Mucosa of descending colon (tissue), 3 donors: ENCODE measurements around the gene BABAM1. TPM values are rescaled to one million over a fixed set of nuclear protein-coding genes. Genes with fewer than 3 reads are reported as not detected.

Experiments
- ATAC-seq: fragments of 200-7000 bp; cut with Tn5 transposase; one replicate; pipeline ENCODE4 v1.9.1; 2020; ENCODE audit warnings: mild to moderate bottlenecking, moderate library complexity
- DNase-seq, 3 donors: peaks; one replicate each; pipeline ENCODE4 v3.0.0-alpha.2; 2020
- H3K36me3 ChIP-seq: fragments of 200-600 bp; one replicate; pipeline ENCODE4 v1.8.0; 2021; ENCODE audit warnings: low read depth, mild to moderate bottlenecking
- H3K4me1 ChIP-seq: fragments of 200-600 bp; one replicate; pipeline ENCODE4 v1.8.0; 2021; ENCODE audit warnings: low read depth, mild to moderate bottlenecking
- H3K4me3 ChIP-seq: fragments of 200-600 bp; one replicate; pipeline ENCODE4 v1.8.0; 2021; ENCODE audit warnings: mild to moderate bottlenecking
- H3K9me3 ChIP-seq: fragments of 200-600 bp; one replicate; pipeline ENCODE4 v1.8.0; 2021; ENCODE audit warnings: mild to moderate bottlenecking
- intact Hi-C, 2 donors: fragments of 100-400 bp; cut with DNase I in 1 of 2; cut with micrococcal nuclease in 1 of 2; formaldehyde crosslinking; loops; one replicate each; pipeline versions ENCODE4 v1.11.0 to v1.11.1; 2022; cut with DNase I, micrococcal nuclease
- total RNA-seq, 3 donors: library from RNA; stranded (reverse); fragmentation: NEBNext Ultra II Directional in 2 of 3; extraction: Animal tissue kit (Norgen Biotek cat#: 25700) in 2 of 3; gene quantifications; one replicate each; pipeline versions ENCODE4 v1.2.1 to v1.2.4, GENCODE V29; 2021 to 2023
- TF ChIP-seq, protein P1 (sequence below): fragments of 200-600 bp; IDR thresholded peaks from one replicate; pipeline ENCODE4 v1.8.0; 2022; ENCODE audit warnings: antibody characterized with exemption, mild to moderate bottlenecking
- donor health status: DM: no; HTN: no; CAD: no; lungs with moderate emphysema.
- donor health status: DM: no; HTN: no; CAD: no.
- donor health status: DM: no; HTN: yes; CAD: no.

Gene BABAM1
- total RNA-seq, 3 donors from 2014 or later, result 64.6 to 80.3 (median 76.2) TPM

DNA sequence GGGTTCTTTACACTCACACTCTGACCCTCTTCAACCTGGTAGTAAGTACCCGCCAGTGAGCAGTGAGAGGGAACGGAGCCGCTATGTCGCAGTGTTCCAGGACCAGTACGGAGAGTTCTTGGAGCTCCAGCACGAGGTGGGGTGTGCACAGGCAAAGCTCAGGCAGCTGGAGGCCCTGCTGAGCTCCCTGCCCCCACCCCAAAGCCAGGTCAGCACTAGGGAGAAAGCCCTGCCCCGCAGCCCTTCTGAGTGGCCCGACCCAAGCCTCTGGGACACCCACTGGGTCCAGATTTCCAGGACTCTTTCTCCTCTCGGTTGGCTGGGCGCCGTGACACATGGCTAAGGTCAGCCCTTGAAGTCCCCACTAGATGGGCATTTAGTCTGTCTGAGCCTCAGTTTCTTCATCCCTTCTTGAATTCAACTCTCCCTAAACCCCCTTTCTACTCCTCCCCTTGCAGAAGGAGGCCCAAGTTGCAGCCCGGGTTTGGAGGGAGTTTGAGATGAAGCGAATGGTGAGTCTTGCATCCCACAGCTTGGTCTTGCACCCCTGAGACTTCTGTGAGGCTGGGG lies 39.4 kb upstream of the BABAM1 start:
- Histone ChIP-seq H3K9me3 (no peaks in the 10 kb centered on the region), H3K36me3 (peaks cover 11% of the 10 kb centered on the region), H3K4me1 (peaks cover 6% of the 10 kb centered on the region), H3K4me3 (no peak overlapping the region)
- intact Hi-C loops, result no loop called here
- ATAC-seq, result no peak
- TF ChIP-seq, protein P1, sequence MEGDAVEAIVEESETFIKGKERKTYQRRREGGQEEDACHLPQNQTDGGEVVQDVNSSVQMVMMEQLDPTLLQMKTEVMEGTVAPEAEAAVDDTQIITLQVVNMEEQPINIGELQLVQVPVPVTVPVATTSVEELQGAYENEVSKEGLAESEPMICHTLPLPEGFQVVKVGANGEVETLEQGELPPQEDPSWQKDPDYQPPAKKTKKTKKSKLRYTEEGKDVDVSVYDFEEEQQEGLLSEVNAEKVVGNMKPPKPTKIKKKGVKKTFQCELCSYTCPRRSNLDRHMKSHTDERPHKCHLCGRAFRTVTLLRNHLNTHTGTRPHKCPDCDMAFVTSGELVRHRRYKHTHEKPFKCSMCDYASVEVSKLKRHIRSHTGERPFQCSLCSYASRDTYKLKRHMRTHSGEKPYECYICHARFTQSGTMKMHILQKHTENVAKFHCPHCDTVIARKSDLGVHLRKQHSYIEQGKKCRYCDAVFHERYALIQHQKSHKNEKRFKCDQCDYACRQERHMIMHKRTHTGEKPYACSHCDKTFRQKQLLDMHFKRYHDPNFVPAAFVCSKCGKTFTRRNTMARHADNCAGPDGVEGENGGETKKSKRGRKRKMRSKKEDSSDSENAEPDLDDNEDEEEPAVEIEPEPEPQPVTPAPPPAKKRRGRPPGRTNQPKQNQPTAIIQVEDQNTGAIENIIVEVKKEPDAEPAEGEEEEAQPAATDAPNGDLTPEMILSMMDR, result no peak
- DNase-seq, result no peak

DNA sequence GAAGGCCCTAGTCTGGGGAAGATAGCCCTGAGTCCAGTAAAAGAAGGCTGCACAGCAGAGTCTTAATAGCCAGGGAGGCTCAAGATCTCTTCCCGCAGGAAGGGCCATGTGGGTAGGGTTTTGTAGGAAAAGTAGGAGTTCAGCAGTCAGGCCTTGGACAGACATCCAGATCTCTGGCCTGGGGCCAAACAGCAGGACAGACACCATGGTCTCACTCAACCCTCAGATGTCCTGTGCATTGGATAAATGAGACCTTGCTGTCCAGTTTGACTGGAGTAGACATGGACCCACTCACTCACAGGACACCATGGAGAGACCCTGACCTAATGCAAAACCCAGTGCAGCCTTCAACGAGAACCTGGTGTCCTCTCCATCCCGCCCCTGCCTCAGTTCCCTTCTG lies 37.4 kb upstream of the BABAM1 start:
- Histone ChIP-seq H3K4me3 (no peak overlapping the region), H3K9me3 (no peaks in the 10 kb centered on the region), H3K36me3 (peaks cover 11% of the 10 kb centered on the region), H3K4me1 (peaks cover 8% of the 10 kb centered on the region)
- no peak for ATAC-seq
- intact Hi-C loops, result no loop called here
- TF ChIP-seq, protein P1, result no peak
- no peak for DNase-seq

DNA sequence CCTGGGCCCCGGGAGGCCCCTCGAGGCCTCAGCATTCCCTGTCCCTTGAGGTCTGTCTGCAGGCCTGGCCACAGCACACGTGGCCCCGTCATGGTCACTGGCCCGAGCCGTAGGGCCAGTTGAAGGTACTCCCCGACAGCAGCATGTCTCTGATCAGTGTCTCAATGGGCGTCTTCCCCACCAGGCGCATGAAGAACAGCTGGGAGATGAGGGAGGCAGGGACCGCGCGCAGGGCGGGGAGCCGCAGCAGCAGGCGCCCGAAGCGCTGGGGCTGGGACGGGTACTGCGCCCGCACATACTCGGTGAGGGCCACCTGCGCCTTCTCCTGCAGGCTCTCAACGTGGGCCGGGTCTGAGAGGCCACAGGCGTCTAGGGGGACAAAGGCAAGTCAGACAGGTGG lies 35.0 kb upstream of the BABAM1 start:
- intact Hi-C loops, result no loop called here
- Histone ChIP-seq H3K4me1 (peaks cover 19% of the 10 kb centered on the region), H3K36me3 (peaks cover 11% of the 10 kb centered on the region), H3K4me3 (no peak overlapping the region), H3K9me3 (no peaks in the 10 kb centered on the region)
- DNase-seq (no peak), ATAC-seq (no peak)
- TF ChIP-seq, protein P1, result no peak

DNA sequence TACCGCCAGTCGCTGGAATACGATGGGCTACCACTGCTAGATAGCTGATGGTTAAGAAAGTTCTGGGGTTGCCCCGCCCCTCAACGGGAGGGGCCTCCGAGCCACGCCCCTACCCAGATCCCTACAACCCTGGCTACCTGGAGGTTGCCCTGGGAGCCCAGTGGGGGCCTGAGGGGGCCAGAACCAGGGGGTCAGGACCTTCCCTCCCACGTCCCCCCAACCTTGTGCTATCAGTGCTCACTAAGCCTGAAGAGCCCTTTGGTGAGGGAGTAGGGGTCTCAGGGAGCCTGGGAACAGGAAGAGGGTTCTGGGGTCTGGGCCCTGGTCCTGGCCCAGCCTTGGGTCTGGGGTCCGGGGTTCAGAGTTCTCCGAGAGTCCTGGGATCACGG lies 32.3 kb upstream of the BABAM1 start:
- TF ChIP-seq, protein P1, result no peak
- Histone ChIP-seq H3K4me3 (no peak overlapping the region), H3K36me3 (peaks cover 11% of the 10 kb centered on the region), H3K9me3 (no peaks in the 10 kb centered on the region), H3K4me1 (peaks cover 29% of the 10 kb centered on the region)
- intact Hi-C loops, result no loop called here
- DNase-seq (peak; percentile 79 to 84 (median 80)), ATAC-seq (peak; percentile 76)

DNA sequence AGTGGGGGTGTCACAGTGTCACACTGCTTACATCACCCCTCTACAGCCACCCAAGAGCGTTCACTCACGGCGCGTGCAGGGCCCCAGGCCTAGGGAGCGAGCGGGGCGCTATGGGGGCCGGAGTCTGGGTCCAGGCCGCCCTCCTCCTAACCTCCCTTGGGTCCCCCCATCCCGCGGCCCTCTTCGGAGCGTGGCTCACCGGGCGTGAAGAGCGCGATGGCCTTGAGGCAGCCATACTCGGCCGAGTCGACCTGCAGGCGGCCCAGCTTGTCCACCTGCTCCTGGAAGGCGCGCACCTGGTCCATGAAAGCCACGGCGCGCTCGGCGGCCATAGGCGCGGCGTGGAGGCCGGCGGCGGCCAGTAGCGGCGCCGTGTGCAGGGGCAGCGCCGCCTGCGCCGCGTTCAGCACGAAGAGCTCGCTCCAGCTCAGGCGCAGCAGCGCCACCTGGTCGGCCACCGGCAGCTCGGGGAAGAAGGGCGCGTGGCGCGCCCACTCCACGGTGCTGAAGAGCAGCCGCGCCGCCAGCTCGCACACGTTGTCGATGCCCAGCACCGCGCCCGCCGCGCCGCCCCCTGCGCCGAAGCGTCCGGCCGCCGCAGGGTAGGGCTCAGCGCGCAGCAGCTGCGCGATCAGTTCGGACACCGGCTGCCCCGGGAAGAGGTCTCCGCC lies 31.8 kb upstream of the BABAM1 start:
- intact Hi-C loops, result no loop called here

More for the DNA sequence above, 31.8 kb upstream of the BABAM1 start:
- TF ChIP-seq, protein P1, result peak; percentile 26
- H3K9me3 ChIP-seq, result no peaks in the 10 kb centered on the region
- peaks cover 33% of the 10 kb centered on the region for H3K4me1 ChIP-seq
- H3K4me3 ChIP-seq, result no peak overlapping the region
- H3K36me3 ChIP-seq, result peaks cover 11% of the 10 kb centered on the region
- ATAC-seq (peak; percentile 83), DNase-seq (peak; percentile 77 to 86 (median 85))
